Coronary artery (tissue), 2 donors: ENCODE data around the gene PDE6B.
"Not testable (repeated sequence)": the region's sequence is repeated elsewhere in the genome, so short reads cannot be mapped to it uniquely, and the experiment has no call there.

ENCODE experiments used
- DNase-seq: peaks from one replicate; pipeline ENCODE4 v3.0.0-alpha.2; 2017; ENCODE audit warnings: low spot score
- H3K27ac ChIP-seq, 2 donors: fragments of 200-600 bp; sonication (generic); one replicate each; pipeline ENCODE4 v1.5.1; 2016 to 2019
- H3K4me3 ChIP-seq: fragments of 200-600 bp; sonication (generic); 2 replicates; pipeline ENCODE4 v1.5.1; 2016; ENCODE audit warnings: mild to moderate bottlenecking, moderate library complexity
- CTCF ChIP-seq: fragments of 200-600 bp; sonication (generic); IDR thresholded peaks from one replicate; pipeline ENCODE4 v1.5.1; 2019; ENCODE audit warnings: antibody characterized with exemption

The PDE6B gene

GRCh38 chr4:589219-589963 lies 36.0 kb upstream of the PDE6B start:
- H3K4me3 ChIP-seq, result no peak overlapping the region
- TF ChIP-seq CTCF, result no peak
- DNase-seq, result peak; percentile 36
- no peak overlapping the region for H3K27ac ChIP-seq

GRCh38 chr4:590313-590841 lies 35.0 kb upstream of the PDE6B start:
- no peak overlapping the region for H3K4me3 ChIP-seq

GRCh38 chr4:592178-592577 lies 33.2 kb upstream of the PDE6B start:
- H3K27ac ChIP-seq, DNase-seq, H3K4me3 ChIP-seq: not testable (repeated sequence)

More at GRCh38 chr4:590313-590841, 35.0 kb upstream of the PDE6B start:
- no peak overlapping the region for H3K27ac ChIP-seq
- peak; percentile 43 for DNase-seq
- TF ChIP-seq CTCF, result no peak

- Histone ChIP-seq H3K27ac (no peak overlapping the region), H3K4me3 (no peak overlapping the region)
- TF ChIP-seq CTCF, result no peak
- DNase-seq, result no peak
Observed at GRCh38 chr4:592825-593520, 32.4 kb upstream of the PDE6B start.

GRCh38 chr4:598925-599324 lies 26.4 kb upstream of the PDE6B start:
- H3K4me3 ChIP-seq, result no peak overlapping the region
- DNase-seq, result no peak
- no peak for TF ChIP-seq CTCF
- H3K27ac ChIP-seq, result no peak overlapping the region

GRCh38 chr4:600166-600565 lies 25.2 kb upstream of the PDE6B start:
- Histone ChIP-seq H3K4me3 (no peak overlapping the region), H3K27ac (no peak overlapping the region)
- TF ChIP-seq CTCF, result no peak
- no peak for DNase-seq

GRCh38 chr4:600850-601515 lies 24.4 kb upstream of the PDE6B start:
- Histone ChIP-seq H3K4me3 (no peak overlapping the region), H3K27ac (no peak overlapping the region)
- DNase-seq, result no peak
- TF ChIP-seq CTCF, result no peak
